ENCODE measurements around the gene PITX2.

GRCh38 chr4:110595583-110595982, 27.3 kb downstream of the PITX2 start:
- no peak for TF ChIP-seq CTCF (conservative IDR thresholded peaks at IDR 0.05; ENCODE audit: low read depth, low read length)
- no peak for TF ChIP-seq EZH2 (IDR thresholded peaks at IDR 0.05; ENCODE audit: borderline replicate concordance, low read depth, low read length, poor library complexity, severe bottlenecking)

Data from A673 (cell line).